Fibroblast of villous mesenchyme (primary cell): ENCODE results near the gene FAM24A. TPM values are rescaled to one million over a fixed set of nuclear protein-coding genes. Genes with fewer than 3 reads are reported as not detected.
A peak's percentile ranks its signal among the peaks of the same experiment; 100 is the strongest.
"Not testable (repeated sequence)": the region's sequence is repeated elsewhere in the genome, so short reads cannot be mapped to it uniquely, and the experiment has no call there.

Experiments
- DNase-seq: peaks from one replicate; pipeline ENCODE4 v3.0.0-alpha.2; 2010; ENCODE audit warnings: low read depth
- H3K4me3 ChIP-seq: 2 replicates; pipeline ENCODE4 v1.5.1; 2011; ENCODE audit warnings: low read depth, mild to moderate bottlenecking, low read length
- total RNA-seq: library from RNA; depleted of rRNA; stranded (reverse); fragments of >200 nt; gene quantifications from 2 replicates; pipeline ENCODE4 v1.2.3, GENCODE V29; 2012
- TF ChIP-seq, protein P1 (sequence below): IDR thresholded peaks from 2 replicates; pipeline ENCODE4 v1.5.1; 2012; ENCODE audit warnings: low read depth, mild to moderate bottlenecking, low read length; ENCODE audit not compliant: insufficient read depth

Gene FAM24A, protein sequence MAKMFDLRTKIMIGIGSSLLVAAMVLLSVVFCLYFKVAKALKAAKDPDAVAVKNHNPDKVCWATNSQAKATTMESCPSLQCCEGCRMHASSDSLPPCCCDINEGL
- not detected in 2 replicates for total RNA-seq

DNA sequence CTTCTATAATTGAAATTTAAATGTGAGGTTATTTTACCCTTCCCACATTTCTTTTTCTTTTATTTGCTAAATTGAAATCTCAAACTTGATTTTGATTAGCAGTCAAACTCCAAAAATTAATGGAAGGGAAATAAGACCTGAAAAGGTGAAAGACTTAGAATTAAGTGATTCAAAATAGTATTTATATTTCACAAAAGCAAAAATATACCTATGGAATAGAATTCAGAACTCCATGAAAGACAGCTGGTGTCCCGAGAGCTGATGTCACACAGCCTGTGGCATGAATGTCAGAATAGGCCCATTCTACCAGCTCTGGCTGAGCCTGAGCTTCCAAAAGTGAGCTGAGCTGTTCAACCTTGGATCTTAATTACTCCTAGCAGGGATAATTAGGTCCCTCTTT lies at the start of gene FAM24A:
Gene FAM24A (plus strand): TSS at position 301 of the 400 bp plus-strand sequence. CDS start 1,025 bp downstream, outside the sequence.
- DNase-seq = no peak
- TF ChIP-seq, protein P1, sequence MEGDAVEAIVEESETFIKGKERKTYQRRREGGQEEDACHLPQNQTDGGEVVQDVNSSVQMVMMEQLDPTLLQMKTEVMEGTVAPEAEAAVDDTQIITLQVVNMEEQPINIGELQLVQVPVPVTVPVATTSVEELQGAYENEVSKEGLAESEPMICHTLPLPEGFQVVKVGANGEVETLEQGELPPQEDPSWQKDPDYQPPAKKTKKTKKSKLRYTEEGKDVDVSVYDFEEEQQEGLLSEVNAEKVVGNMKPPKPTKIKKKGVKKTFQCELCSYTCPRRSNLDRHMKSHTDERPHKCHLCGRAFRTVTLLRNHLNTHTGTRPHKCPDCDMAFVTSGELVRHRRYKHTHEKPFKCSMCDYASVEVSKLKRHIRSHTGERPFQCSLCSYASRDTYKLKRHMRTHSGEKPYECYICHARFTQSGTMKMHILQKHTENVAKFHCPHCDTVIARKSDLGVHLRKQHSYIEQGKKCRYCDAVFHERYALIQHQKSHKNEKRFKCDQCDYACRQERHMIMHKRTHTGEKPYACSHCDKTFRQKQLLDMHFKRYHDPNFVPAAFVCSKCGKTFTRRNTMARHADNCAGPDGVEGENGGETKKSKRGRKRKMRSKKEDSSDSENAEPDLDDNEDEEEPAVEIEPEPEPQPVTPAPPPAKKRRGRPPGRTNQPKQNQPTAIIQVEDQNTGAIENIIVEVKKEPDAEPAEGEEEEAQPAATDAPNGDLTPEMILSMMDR = no peak
- no peak within 1 kb of the TSS for H3K4me3 ChIP-seq

DNA sequence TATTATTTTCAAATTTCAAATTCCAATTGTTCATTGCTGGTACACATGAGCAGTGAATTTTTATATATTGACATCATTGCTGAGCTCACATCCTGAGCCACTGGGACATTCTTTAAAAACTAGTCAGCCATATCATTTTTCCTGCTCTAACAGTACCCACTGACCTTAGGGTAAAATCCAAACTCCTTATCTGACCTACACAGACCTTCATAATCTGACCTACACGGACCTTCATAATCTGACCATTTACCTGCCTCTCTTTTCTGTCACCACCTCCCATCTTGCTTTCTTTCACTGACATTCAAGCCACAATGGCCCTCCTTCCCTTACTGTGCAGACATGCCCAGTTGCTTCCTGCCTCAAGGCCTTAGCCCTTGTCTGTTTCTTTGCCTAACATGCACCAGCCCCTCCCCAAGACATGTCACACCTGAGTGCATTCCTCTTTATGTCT lies 48.7 kb upstream of the FAM24A start:
- peak; percentile 38 for DNase-seq
- TF ChIP-seq, protein P1 = no peak
- H3K4me3 ChIP-seq = no peak overlapping the region

DNA sequence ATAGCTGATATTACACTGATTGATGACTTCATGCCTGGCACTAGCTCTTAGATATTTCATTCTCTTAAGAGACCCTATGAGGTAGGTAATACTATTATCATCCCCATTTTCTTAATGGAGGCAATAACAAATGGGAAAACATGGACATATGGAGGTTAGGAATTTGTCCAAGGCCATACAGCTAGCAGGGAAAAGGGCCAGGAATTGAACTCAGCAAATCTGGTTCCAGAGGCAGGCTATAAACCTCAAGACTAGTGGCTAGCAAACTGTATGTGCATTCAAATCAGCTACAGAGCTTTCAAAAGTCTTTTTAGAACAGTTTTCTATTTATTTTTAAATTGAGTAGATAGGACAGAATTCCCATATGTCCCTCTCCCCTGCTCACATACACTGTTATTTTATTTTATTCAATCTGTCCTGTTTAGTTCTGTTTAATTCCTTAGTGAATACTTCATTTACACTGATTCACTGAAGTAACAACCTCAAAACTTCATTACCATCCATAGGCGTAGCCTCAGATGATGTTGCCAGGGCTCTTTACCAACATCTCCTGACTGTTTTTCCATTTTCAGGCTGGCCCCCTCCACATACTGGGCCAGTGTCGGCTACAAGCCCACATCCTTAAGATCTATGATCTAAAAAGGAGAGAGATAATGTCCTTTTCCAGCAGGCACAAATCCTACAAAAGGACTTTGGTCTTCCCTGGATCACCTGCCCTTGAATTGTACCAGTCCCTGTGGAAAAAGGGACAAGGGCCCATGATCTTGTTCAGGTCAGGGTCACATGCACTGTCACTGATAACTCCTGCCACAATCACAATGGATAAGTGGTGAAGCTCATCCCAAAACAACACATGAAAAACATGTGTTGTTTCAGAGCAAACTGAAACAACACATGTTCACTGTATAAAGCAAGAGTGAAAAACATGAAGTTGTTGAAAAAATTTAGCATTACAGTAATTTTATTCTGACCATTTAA lies 46.9 kb upstream of the FAM24A start:
- TF ChIP-seq, protein P1 = no peak
- DNase-seq = no peak
- no peak overlapping the region for H3K4me3 ChIP-seq

DNA sequence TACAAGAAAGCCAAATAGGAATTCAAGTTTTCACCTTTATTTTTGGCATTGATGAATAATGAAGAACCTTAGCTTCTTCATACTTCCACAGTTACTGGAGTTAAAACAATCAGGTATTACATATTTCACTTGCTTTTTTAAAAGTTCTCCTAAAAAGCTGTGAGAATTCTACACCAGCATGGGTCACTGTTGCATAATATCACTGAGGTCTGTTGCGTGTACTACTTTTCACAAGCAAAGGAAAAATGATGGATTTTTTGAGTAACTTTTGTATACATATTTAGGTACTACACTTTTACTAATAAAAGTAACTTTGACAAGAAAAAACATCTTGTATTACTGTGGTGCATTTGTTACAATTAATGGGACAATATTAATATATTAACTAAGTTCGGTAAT lies 46.2 kb upstream of the FAM24A start:
- peak; percentile 30 for DNase-seq
- no peak overlapping the region for H3K4me3 ChIP-seq
- TF ChIP-seq, protein P1 = no peak

DNA sequence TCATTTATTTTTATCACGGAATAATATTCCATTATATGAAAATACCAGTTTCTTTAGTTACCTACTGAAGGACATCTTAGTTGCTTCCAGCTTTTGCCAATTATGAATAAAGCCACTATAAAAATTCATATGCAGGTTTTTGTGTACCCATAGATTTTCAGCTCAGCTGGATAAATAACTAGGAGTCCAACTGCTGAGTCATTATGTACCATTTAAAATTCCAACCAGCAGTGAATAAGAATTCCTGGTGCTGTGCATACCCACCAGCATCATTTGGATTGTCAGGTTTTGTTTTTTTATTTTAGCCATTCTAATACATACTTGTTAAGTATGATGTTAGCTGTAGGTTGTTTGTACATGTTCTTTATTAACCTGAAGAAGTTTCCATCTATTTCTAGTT lies 45.5 kb upstream of the FAM24A start:
- no peak for DNase-seq
- TF ChIP-seq, protein P1 = no peak
- H3K4me3 ChIP-seq = no peak overlapping the region

DNA sequence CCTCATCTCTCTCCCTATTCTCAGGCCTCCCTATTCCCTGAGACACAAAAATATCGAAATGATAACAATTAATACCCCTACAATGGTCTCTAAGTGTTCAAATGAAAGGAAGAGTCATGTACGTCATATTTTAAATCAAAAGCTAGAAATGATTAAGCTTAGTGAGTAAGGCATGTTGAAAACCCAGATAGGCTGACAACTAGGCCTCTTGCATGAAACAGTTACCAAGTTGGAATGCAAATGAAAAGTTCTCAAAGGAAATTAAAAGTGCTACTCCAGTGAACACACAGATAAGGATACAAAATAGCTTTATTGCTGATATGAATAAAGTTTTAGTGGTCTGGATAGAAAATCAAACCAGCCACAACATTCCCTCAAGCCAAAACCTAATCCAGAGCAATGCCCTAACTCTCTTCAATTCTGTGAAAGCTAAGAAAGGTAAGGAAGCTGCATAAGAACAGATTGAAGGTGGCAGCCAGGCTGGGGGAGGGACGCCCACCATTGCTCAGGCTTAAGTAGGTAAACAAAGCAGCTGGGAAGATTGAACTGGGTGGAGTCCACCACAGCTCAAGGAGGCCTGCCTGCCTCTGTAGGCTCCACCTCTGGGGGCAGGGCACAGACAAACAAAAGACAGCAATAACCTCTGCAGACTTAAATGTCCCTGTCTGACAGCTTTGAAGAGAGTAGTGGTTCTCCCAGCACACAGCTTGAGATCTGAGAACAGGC lies 43.5 kb upstream of the FAM24A start:
- not testable (repeated sequence) for DNase-seq, H3K4me3 ChIP-seq

DNA sequence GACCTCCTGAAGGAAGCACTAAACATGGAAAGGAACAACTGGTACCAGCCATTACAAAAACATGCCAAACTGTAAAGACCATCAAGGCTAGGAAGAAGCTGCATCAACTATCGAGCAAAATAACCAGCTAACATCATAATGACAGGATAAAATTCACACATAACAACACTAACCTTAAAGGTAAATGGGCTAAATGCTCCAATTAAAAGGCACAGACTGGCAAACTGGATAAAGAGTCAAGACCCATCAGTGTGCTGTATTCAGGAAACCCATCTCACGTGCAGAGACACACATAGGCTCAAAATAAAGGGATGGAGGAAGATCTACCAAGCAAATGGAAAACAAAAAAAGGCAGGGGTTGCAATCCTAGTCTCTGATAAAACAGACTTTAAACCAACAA lies 41.6 kb upstream of the FAM24A start:
- not testable (repeated sequence) for DNase-seq, H3K4me3 ChIP-seq

DNA sequence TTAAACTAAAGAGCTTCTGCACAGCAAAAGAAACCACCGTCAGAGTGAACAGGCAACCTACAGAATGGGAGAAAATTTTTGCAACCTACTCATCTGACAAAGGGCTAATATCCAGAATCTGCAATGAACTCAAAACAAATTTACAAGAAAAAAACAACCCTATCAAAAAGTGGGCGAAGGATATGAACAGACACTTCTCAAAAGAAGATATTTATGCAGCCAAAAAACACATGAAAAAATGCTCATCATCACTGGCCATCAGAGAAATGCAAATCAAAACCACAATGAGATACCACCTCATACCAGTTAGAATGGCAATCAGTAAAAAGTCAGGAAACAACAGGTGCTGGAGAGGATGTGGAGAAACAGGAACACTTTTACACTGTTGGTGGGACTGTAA lies 38.5 kb upstream of the FAM24A start:
- not testable (repeated sequence) for H3K4me3 ChIP-seq, DNase-seq
